HG03457 (cell line): ENCODE measurements around the gene THOC1.

Experiments
- ATAC-seq: cut with Tn5 transposase; IDR thresholded peaks from one replicate; pipeline ENCODE4 v1.9.1; 2021; ENCODE audit warnings: moderate number of reproducible peaks; ENCODE audit not compliant: unreplicated experiment

Gene THOC1

GRCh38 chr18:275486-275885 is 7.6 kb upstream of the THOC1 start:
- no peak for ATAC-seq

GRCh38 chr18:274313-274712 is 6.5 kb upstream of the THOC1 start:
- ATAC-seq, result no peak

- no peak for ATAC-seq
Observed at GRCh38 chr18:273525-273924, 5.7 kb upstream of the THOC1 start.

GRCh38 chr18:272650-273049 is 4.8 kb upstream of the THOC1 start:
- no peak for ATAC-seq

GRCh38 chr18:269480-270095 is 1.7 kb upstream of the THOC1 start:
- ATAC-seq, result no peak

- no peak for ATAC-seq
Observed at GRCh38 chr18:267380-267687, 513 bp downstream of the THOC1 start.

GRCh38 chr18:261398-262073 is 6.3 kb downstream of the THOC1 start:
- ATAC-seq, result no peak

GRCh38 chr18:260547-260946 is 7.3 kb downstream of the THOC1 start:
- ATAC-seq, result no peak

- no peak for ATAC-seq
Observed at GRCh38 chr18:255171-255570, 12.7 kb downstream of the THOC1 start.

- no peak for ATAC-seq
Observed at GRCh38 chr18:253121-253520, 14.7 kb downstream of the THOC1 start.

- ATAC-seq, result no peak
Observed at GRCh38 chr18:251572-251971, 16.3 kb downstream of the THOC1 start.

GRCh38 chr18:250685-251084 is 17.2 kb downstream of the THOC1 start:
- ATAC-seq, result no peak

GRCh38 chr18:248053-248452 is 19.8 kb downstream of the THOC1 start:
- no peak for ATAC-seq

GRCh38 chr18:245282-245847 is 22.5 kb downstream of the THOC1 start:
- no peak for ATAC-seq

GRCh38 chr18:240175-240574 is 27.7 kb downstream of the THOC1 start:
- no peak for ATAC-seq

GRCh38 chr18:231563-231962 is 36.3 kb downstream of the THOC1 start:
- ATAC-seq, result no peak

- ATAC-seq, result no peak
Observed at GRCh38 chr18:228586-228985, 39.3 kb downstream of the THOC1 start.

- no peak for ATAC-seq
Observed at GRCh38 chr18:227902-228301, 39.9 kb downstream of the THOC1 start.

GRCh38 chr18:227374-227773 is 40.5 kb downstream of the THOC1 start:
- ATAC-seq, result no peak

GRCh38 chr18:225745-226144 is 42.1 kb downstream of the THOC1 start:
- no peak for ATAC-seq

GRCh38 chr18:220708-221107 is 47.1 kb downstream of the THOC1 start:
- ATAC-seq, result no peak

GRCh38 chr18:217532-218336 is 50.1 kb downstream of the THOC1 start:
- no peak for ATAC-seq
